ENCODE results near the gene ADGRE3. TPM values are rescaled to one million over a fixed set of nuclear protein-coding genes. Genes with fewer than 3 reads are reported as not detected.

The ADGRE3 gene
- total RNA-seq, 1 donor from 2014 or later, result not detected

DNA sequence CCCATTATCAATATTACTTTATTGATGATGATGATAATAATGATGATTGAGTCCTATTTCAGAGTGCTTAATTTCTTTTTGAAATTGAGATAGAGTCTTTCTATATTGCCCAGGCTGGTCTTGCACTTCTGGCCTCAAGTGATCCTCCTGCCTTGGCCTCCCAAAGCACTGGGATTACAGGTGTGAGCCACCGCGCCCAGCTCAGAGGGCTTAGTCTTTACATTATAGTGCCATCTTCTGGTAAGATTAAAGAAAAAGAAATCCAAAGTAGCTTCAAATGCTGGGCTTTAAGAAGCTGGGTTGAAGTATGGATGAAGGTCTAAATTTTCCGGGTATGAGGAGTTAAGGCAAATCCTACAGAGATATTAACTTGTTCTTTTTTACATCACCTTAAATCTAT is 11.8 kb upstream of the ADGRE3 start:
- H3K36me3 Mint-ChIP-seq (ENCODE audit: low read depth), result no peaks in the 10 kb centered on the region
- peaks cover 11% of the 10 kb centered on the region for H3K4me1 Mint-ChIP-seq (ENCODE audit: low read depth)
- no peaks in the 10 kb centered on the region for H3K27me3 Mint-ChIP-seq (ENCODE audit: low read depth)
- no peak overlapping the region for H3K4me3 Mint-ChIP-seq (ENCODE audit: low read depth)
- intact Hi-C loops (cut with micrococcal nuclease), result loop anchor here (1.0 kb wide), 1 partner anchor 112 kb away; no protein-coding TSS in a partner anchor
- no peaks in the 10 kb centered on the region for H3K9me3 Mint-ChIP-seq
- no peak for DNase-seq (ENCODE audit: low spot score)
- no peak overlapping the region for H3K27ac Mint-ChIP-seq

DNA sequence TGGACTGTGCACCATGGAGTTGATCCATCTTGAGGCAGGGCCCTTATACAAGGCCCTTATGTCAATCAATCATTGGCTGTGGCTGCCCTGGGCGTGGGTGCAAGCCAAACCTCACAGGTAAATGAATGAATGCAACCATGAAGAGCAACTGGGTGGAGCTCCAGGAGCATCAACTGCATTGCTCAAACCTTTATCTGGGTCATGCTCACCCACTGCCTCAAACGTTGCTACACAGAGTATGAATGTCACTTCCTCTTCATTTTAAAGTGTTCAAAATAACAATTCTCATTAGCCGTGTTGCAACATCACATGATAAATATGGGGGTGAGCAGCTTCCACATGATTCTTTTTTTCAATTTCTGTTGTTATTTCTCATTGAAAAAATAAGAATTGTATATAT is 8.8 kb upstream of the ADGRE3 start:
- H3K36me3 Mint-ChIP-seq (ENCODE audit: low read depth), result no peaks in the 10 kb centered on the region
- H3K27me3 Mint-ChIP-seq (ENCODE audit: low read depth), result no peaks in the 10 kb centered on the region
- H3K9me3 Mint-ChIP-seq, result no peaks in the 10 kb centered on the region
- no peak overlapping the region for H3K27ac Mint-ChIP-seq
- intact Hi-C loops (cut with micrococcal nuclease), result no loop called here
- no peaks in the 10 kb centered on the region for H3K4me1 Mint-ChIP-seq (ENCODE audit: low read depth)
- H3K4me3 Mint-ChIP-seq (ENCODE audit: low read depth), result no peak overlapping the region
- DNase-seq (ENCODE audit: low spot score), result no peak

DNA sequence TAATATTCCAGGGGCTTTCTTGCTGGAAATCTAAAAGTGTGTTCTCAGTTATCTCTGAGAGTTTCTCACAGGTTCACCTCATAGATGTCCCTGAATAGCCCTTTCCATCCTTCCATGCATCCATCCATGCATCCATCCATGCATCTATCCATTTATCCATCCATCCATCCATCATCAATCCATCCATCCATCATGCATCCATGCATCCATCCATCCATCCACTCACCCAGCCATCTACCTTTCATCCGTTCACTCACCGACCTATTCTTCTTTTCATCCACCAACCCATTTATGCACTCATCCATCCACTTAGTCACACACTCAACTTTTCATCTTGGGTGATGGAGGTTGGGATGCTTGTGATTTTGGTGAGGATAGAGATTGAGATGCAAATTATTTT is 7.4 kb upstream of the ADGRE3 start:
- Mint-ChIP-seq H3K4me3 (ENCODE audit: low read depth) (no peak overlapping the region), H3K4me1 (ENCODE audit: low read depth) (no peaks in the 10 kb centered on the region), H3K27ac (no peak overlapping the region), H3K9me3 (no peaks in the 10 kb centered on the region), H3K27me3 (ENCODE audit: low read depth) (no peaks in the 10 kb centered on the region), H3K36me3 (ENCODE audit: low read depth) (no peaks in the 10 kb centered on the region)
- intact Hi-C loops (cut with micrococcal nuclease), result no loop called here
- no peak for DNase-seq (ENCODE audit: low spot score)

DNA sequence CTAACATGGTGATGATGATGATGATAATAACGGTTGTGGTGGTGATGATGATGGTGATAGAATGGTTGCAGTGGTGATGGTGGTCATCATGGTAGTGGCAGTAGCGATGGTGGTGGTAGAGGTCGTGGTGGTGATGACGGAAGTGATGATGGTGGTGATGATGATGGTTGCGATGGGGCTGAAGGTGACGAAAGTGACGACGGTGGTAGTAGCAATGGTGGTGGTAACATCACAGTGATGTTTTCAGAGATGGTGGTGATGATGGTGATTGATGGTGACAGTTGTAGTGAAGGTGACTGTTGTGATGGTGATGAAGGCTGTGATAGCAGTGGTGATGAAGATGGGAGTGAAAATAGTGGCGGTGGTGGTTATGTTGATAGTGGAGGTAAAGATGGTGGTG is 3.6 kb upstream of the ADGRE3 start:
- no peaks in the 10 kb centered on the region for H3K4me1 Mint-ChIP-seq (ENCODE audit: low read depth)
- H3K9me3 Mint-ChIP-seq, result no peaks in the 10 kb centered on the region
- no peak for DNase-seq (ENCODE audit: low spot score)
- H3K27me3 Mint-ChIP-seq (ENCODE audit: low read depth), result peaks cover 6% of the 10 kb centered on the region
- no peaks in the 10 kb centered on the region for H3K36me3 Mint-ChIP-seq (ENCODE audit: low read depth)
- H3K4me3 Mint-ChIP-seq (ENCODE audit: low read depth), result no peak overlapping the region
- intact Hi-C loops (cut with micrococcal nuclease), result no loop called here
- no peak overlapping the region for H3K27ac Mint-ChIP-seq

DNA sequence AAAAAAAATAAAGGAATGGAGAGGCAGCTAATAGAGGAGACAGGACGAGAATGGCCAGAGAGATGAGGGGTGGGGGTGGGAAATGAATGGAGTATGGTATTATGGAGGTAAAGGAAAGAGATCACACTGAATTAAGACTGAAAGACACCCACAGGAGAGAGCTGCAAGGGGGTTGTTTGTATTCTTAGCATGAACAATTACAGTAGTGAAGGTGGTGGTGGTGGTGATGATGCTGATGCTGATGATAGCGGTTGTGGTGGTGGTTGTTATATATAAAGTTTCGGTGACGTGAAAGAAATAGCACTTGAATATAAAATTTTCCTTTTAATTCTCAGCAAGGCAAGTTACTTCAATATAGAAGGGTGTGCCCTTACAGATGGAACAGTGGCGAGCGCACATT is 2.8 kb upstream of the ADGRE3 start:
- H3K9me3 Mint-ChIP-seq, result no peaks in the 10 kb centered on the region
- no peak overlapping the region for H3K4me3 Mint-ChIP-seq (ENCODE audit: low read depth)
- H3K27me3 Mint-ChIP-seq (ENCODE audit: low read depth), result peaks cover 8% of the 10 kb centered on the region
- H3K27ac Mint-ChIP-seq, result no peak overlapping the region
- intact Hi-C loops (cut with micrococcal nuclease), result no loop called here
- DNase-seq (ENCODE audit: low spot score), result no peak
- H3K4me1 Mint-ChIP-seq (ENCODE audit: low read depth), result no peaks in the 10 kb centered on the region
- no peaks in the 10 kb centered on the region for H3K36me3 Mint-ChIP-seq (ENCODE audit: low read depth)

DNA sequence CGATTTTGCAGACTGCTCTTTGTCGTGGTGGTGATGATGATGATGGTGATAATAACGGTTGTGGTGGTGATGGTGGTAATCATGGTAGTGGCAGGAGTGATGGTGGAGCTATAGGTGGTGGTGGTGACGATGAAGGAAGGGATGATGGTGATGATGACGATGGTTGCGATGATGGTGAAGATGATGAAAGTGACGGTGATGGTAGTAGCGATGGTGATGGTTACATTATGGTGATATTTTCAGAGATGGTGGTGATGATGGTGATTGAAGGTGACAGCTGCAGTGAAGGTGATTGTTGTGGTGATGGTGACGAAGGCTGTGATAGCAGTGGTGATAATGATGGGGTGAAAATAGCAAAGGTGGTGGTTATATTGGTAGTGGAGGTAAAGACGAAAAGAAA is 2.1 kb upstream of the ADGRE3 start:
- Mint-ChIP-seq H3K4me3 (ENCODE audit: low read depth) (no peak overlapping the region), H3K4me1 (ENCODE audit: low read depth) (no peaks in the 10 kb centered on the region), H3K9me3 (no peaks in the 10 kb centered on the region), H3K36me3 (ENCODE audit: low read depth) (no peaks in the 10 kb centered on the region), H3K27me3 (ENCODE audit: low read depth) (peaks cover 8% of the 10 kb centered on the region), H3K27ac (no peak overlapping the region)
- intact Hi-C loops (cut with micrococcal nuclease), result no loop called here
- DNase-seq (ENCODE audit: low spot score), result no peak

DNA sequence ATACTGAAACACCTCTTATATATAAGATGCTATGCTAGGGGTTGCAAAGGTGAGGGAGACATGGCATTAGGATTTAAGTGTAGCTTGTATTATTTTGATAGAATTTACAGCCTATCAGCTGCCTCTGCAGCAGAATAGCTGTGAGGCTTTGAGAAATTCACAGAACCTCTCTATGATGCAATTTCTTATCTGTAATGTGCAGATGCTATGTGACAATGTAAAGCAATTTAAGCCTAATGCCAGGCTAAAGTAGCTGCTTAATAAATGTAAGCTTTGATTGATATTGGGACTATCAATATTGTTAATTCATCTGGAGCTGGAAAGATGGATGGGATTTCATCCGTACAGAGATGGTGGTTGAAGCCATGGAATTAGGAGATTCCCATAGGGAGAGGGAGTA is 1.6 kb downstream of the ADGRE3 start:
- Mint-ChIP-seq H3K9me3 (no peaks in the 10 kb centered on the region), H3K4me3 (ENCODE audit: low read depth) (no peak overlapping the region), H3K4me1 (ENCODE audit: low read depth) (peaks cover 2% of the 10 kb centered on the region), H3K36me3 (ENCODE audit: low read depth) (no peaks in the 10 kb centered on the region), H3K27ac (no peak overlapping the region), H3K27me3 (ENCODE audit: low read depth) (peaks cover 10% of the 10 kb centered on the region)
- no peak for DNase-seq (ENCODE audit: low spot score)
- intact Hi-C loops (cut with micrococcal nuclease), result no loop called here

DNA sequence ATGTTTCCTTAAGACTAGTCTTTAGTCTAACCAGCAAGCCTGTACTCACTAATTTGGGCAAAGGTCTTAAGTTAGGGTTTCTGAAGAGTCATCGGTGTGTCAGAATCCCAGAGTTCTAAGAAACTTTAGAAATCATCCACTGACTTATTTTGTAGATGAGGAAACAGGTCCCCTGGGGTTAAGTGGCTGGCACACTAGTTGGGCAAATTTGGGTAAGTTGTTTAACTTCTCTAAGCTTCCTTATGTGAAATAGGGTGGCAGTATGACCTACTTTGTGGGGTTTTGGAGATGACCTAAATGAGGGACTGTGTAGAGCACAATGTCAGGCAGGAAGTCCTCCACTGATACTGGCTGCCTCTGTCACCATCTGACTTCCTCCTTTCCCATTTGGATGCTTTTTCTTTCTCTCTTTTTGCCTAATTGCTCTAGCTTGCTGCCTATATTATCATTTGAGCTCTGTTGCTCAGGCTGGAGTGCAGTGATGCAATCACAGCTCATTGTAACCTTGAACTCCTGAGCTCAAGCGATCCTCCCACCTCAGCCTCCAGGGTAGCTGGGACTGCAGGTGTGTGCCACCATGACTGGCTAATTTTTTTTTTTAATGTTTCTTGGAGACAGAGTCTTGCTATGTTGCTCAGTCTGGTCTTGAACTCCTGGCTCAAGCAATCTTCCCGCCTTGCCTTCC is 2.3 kb downstream of the ADGRE3 start:
- Mint-ChIP-seq H3K4me1 (ENCODE audit: low read depth) (peaks cover 4% of the 10 kb centered on the region), H3K9me3 (no peaks in the 10 kb centered on the region), H3K4me3 (ENCODE audit: low read depth) (no peak overlapping the region), H3K27ac (no peak overlapping the region), H3K27me3 (ENCODE audit: low read depth) (peaks cover 10% of the 10 kb centered on the region), H3K36me3 (ENCODE audit: low read depth) (no peaks in the 10 kb centered on the region)
- no peak for DNase-seq (ENCODE audit: low spot score)
- intact Hi-C loops (cut with micrococcal nuclease), result no loop called here

DNA sequence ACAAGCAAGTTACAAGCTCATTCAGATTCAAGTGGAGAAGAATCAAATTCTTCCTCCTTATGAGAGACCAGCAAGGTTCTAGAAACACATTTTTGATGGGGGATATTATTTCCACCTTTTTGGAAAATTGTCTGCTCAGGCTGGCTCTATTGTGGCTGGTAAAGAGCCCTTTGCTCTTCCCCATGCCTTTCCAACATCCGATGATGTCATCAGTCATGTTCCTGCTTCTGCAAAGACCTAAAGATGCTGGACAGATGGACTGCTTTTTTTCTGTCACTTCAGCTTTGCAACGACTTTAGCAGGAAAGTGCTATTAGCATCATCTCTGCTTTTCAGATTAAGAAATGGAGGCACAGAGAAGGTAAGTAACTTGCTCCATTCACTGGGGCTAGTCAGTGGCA is 4.2 kb downstream of the ADGRE3 start:
- intact Hi-C loops (cut with micrococcal nuclease), result no loop called here
- Mint-ChIP-seq H3K4me1 (ENCODE audit: low read depth) (peaks cover 4% of the 10 kb centered on the region), H3K4me3 (ENCODE audit: low read depth) (no peak overlapping the region), H3K9me3 (no peaks in the 10 kb centered on the region), H3K27me3 (ENCODE audit: low read depth) (peaks cover 10% of the 10 kb centered on the region), H3K36me3 (ENCODE audit: low read depth) (no peaks in the 10 kb centered on the region), H3K27ac (no peak overlapping the region)
- DNase-seq (ENCODE audit: low spot score), result no peak

DNA sequence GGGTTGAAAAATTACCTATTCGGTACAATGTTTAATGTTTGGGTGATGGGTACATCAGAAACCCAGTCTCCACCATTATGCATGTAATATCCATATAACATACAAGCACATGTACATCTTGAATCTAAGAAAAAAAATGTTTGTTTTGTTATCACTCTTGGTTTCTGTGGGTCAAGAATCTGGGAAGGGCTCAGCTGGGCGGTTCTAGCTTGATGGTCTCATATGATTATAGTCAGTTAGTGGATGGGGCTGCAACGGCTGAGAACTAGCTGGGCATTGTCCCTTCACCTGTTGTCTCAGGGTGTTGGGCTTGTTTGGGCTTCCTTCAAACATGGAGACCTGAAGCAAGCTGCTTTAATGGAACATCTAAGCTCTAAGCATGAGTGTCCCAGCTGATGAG is 4.7 kb downstream of the ADGRE3 start:
- H3K4me3 Mint-ChIP-seq (ENCODE audit: low read depth), result no peak overlapping the region
- no peak for DNase-seq (ENCODE audit: low spot score)
- intact Hi-C loops (cut with micrococcal nuclease), result no loop called here
- H3K36me3 Mint-ChIP-seq (ENCODE audit: low read depth), result no peaks in the 10 kb centered on the region
- H3K27ac Mint-ChIP-seq, result no peak overlapping the region
- H3K9me3 Mint-ChIP-seq, result no peaks in the 10 kb centered on the region
- peaks cover 4% of the 10 kb centered on the region for H3K4me1 Mint-ChIP-seq (ENCODE audit: low read depth)
- peaks cover 10% of the 10 kb centered on the region for H3K27me3 Mint-ChIP-seq (ENCODE audit: low read depth)

DNA sequence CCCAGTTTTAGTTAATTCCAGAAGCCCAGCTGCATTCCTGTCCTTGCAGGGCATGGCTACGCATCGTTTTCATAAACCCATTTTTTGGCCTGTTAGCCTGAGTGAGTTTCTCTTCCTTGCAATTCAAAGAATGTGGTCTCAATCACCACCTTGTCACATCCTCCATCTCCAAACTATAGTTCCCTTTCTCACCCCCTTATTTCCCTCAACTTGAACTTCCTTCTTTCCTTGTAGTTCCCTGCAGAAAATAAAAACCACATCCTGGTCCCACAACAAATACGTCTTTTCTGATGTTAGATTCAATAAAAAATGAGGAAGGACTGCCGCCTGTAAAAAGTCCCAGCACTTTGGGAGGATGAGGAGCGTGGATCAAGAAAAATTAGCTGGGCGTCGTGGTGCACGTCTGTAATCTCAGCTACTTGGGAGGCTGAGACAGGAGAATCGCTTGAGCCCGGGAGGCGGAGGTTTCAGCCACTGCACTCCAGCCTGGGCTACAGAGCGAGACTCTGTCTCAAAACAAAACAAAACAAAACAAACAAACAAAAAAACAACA is 13.2 kb downstream of the ADGRE3 start:
- no peak for DNase-seq (ENCODE audit: low spot score)
- no peak overlapping the region for H3K4me3 Mint-ChIP-seq (ENCODE audit: low read depth)
- H3K9me3 Mint-ChIP-seq, result no peaks in the 10 kb centered on the region
- H3K27me3 Mint-ChIP-seq (ENCODE audit: low read depth), result peaks cover 2% of the 10 kb centered on the region
- H3K27ac Mint-ChIP-seq, result no peak overlapping the region
- no peaks in the 10 kb centered on the region for H3K4me1 Mint-ChIP-seq (ENCODE audit: low read depth)
- intact Hi-C loops (cut with micrococcal nuclease), result no loop called here
- no peaks in the 10 kb centered on the region for H3K36me3 Mint-ChIP-seq (ENCODE audit: low read depth)

DNA sequence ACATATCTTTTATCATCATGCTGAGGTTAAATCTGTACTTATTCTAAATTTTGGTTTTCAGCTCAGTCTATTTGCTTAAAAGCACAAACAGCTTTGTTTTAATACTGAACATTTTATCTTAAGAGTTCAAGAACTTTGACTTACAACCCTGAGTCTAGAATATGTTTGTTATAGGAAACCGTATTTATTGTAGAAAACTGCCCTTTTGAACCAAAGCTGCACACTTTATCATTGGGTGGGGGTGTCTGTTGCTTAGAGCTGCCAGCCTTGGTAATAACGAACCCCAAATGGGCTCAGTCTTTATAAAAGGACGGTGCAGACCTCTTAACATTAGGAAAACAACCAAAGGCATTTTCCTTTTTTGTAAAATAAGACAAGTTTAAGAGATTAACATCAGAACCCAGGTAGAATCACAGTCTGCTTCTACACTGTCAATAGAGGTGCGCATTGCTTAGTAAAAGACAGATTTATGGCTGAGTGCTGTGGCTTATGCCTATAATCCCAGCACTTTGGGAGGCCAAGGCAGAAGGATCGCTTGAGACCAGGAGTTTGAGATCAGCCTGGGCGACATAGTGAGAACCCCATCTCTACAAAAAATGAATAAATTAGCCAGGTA is 14.7 kb downstream of the ADGRE3 start:
- DNase-seq (ENCODE audit: low spot score), result no peak
- no peaks in the 10 kb centered on the region for H3K4me1 Mint-ChIP-seq (ENCODE audit: low read depth)
- intact Hi-C loops (cut with micrococcal nuclease), result no loop called here
- no peaks in the 10 kb centered on the region for H3K9me3 Mint-ChIP-seq
- H3K36me3 Mint-ChIP-seq (ENCODE audit: low read depth), result no peaks in the 10 kb centered on the region
- no peak overlapping the region for H3K27ac Mint-ChIP-seq
- peaks cover 2% of the 10 kb centered on the region for H3K27me3 Mint-ChIP-seq (ENCODE audit: low read depth)
- no peak overlapping the region for H3K4me3 Mint-ChIP-seq (ENCODE audit: low read depth)

DNA sequence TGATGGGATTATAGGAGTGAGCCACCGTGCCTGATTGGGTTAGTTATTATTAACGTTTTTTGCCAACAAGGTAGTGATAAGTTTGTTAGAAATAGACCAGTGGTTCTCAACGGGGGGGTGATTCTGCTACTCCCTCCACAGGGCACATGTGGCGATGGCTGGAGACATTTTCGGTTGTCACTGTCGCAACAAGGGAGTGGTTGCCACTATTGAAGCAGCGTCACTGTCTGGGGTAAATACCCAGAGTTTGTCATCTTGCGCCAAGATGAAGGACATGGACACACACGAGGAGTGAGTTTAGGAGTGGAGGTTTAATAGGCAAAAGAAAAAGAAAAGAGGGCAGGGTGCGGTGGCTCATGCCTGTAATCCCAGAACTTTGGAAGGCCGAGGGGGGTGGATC is 18.9 kb downstream of the ADGRE3 start:
- Mint-ChIP-seq H3K36me3 (ENCODE audit: low read depth) (no peaks in the 10 kb centered on the region), H3K27me3 (ENCODE audit: low read depth) (peaks cover 7% of the 10 kb centered on the region), H3K9me3 (no peaks in the 10 kb centered on the region), H3K27ac (no peak overlapping the region), H3K4me3 (ENCODE audit: low read depth) (no peak overlapping the region), H3K4me1 (ENCODE audit: low read depth) (no peaks in the 10 kb centered on the region)
- intact Hi-C loops (cut with micrococcal nuclease), result no loop called here
- DNase-seq (ENCODE audit: low spot score), result no peak
